ENCODE data around the gene TCP11L2. TPM values are rescaled to one million over a fixed set of nuclear protein-coding genes. Genes with fewer than 3 reads are reported as not detected.

Gene TCP11L2
- total and polyA plus RNA-seq, 2 of the 8 experiments (the other 6 are each of a cell fraction or from before 2014, with no cell fraction given): 2.1 to 7.1 TPM

DNA sequence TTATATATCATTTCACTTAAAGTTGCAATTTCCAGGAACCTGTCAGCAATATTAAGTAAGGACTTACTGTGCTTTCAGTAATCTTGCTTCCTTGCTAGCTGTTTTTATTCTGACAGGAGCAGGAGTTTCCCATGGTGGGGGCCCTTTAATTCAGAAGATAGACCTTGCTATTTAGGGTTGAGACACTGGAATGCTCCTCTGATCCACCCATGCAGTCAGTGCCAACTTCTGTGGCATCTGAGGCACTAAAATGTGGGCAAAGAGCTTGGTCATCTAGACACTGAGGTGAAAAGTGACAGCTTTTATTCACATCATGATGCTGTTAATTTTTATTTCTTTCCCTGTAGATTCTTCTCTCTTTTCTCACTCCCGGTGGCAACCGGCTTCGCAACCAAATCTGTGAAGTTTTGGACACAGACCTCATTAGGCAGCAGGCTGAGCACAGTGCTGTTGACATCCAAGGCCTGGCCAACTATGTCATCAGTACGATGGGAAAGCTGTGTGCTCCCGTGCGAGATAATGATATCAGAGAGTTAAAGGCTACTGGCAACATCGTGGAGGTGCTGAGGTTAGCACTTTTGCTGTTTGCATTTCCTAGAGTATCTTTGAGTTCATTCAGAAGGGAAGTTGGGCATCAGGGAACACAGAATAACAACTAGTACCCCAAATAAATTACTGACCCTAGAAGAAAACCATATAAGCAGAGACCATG lies 18.8 kb downstream of the TCP11L2 start:
- CTCF ChIA-PET (ENCODE audit: partially characterized antibody): interaction anchor here (1.0 to 1.5 kb wide), 3 partner anchors 11 to 151 kb away, joined by 3 to 4 read pairs (median 3); no protein-coding TSS in a partner anchor
- FAIRE-seq: no peak
- Histone ChIP-seq H3K56ac (replicated peaks; ENCODE audit: insufficient read length, low read depth, low read length) (no peak overlapping the region), H3K4me1 (replicated peaks in 1 of 4; ENCODE audit: control insufficient read depth in 3 of 4, insufficient read depth in 4 of 4, low read length in 3 of 4) (no peaks in the 10 kb centered on the region), H3K9ac (replicated peaks in 1 of 4; ENCODE audit: extremely low read depth in 1 of 4, low read depth in 3 of 4, low read length in 3 of 4) (no peak overlapping the region), H2BK5ac (ENCODE audit: low read depth, low read length) (no peak overlapping the region), H3K4me2 (ENCODE audit: insufficient read depth in 1 of 2, low read depth in 2 of 2, low read length in 2 of 2) (no peak overlapping the region), H3K23ac (ENCODE audit: insufficient read length) (no peak overlapping the region), H2BK12ac (ENCODE audit: low read depth, low read length) (no peak overlapping the region), H4K8ac (ENCODE audit: extremely low read depth, insufficient read depth, low read length) (no peak overlapping the region), H2AFZ (ENCODE audit: low read length) (no peak overlapping the region), H2AK5ac (ENCODE audit: low read depth, low read length) (no peak overlapping the region), H4K20me1 (replicated peaks in 1 of 2; ENCODE audit: control insufficient read depth in 1 of 2, insufficient read depth in 2 of 2, low read length in 2 of 2) (no peaks in the 10 kb centered on the region), H4K5ac (ENCODE audit: insufficient read length, low read depth, low read length) (no peak overlapping the region), H3K9me3 (ENCODE audit: insufficient read depth in 2 of 2, low read depth in 1 of 2, low read length in 1 of 2) (no peaks in the 10 kb centered on the region), H3K27me3 (replicated peaks in 1 of 4; ENCODE audit: control insufficient read depth in 3 of 4, extremely low read depth in 1 of 4, insufficient read depth in 3 of 4, low read length in 3 of 4) (peaks cover 0 to 5% (median 1%) of the 10 kb centered on the region in 4 experiments; a peak in 3 of 7 replicates), H3K4ac (replicated peaks; ENCODE audit: insufficient read length, low read depth, low read length) (no peak overlapping the region), H3K36me3 (ENCODE audit: control insufficient read depth in 2 of 4, insufficient read depth in 4 of 4, low read length in 3 of 4) (peaks cover 0 to 3% (median 0%) of the 10 kb centered on the region in 4 experiments; a peak in 1 of 8 replicates), H2BK20ac (ENCODE audit: low read length) (no peak overlapping the region), H3K23me2 (ENCODE audit: low read depth, low read length) (no peaks in the 10 kb centered on the region; the same call in 1 of the 2 replicates), H4K91ac (replicated peaks; ENCODE audit: insufficient read length, low read length) (no peak overlapping the region), H3K79me2 (ENCODE audit: control insufficient read depth in 1 of 2, insufficient read depth in 2 of 2, low read length in 2 of 2) (no peaks in the 10 kb centered on the region), H3K14ac (ENCODE audit: insufficient read length) (no peak overlapping the region), H3K4me3 (ENCODE audit: extremely low read depth in 1 of 4, insufficient read depth in 2 of 4, low read depth in 3 of 4, low read length in 4 of 4) (no peak overlapping the region), H2BK15ac (ENCODE audit: low read length) (no peak overlapping the region), H3K79me1 (ENCODE audit: low read depth, low read length) (0 out of 2 replicates have a peak, but pooled peaks cover 2% of the 10 kb centered on the region), H2BK120ac (replicated peaks; ENCODE audit: low read depth, low read length) (no peak overlapping the region), H3K18ac (ENCODE audit: extremely low read depth, low read length) (no peak overlapping the region), H3K27ac (ENCODE audit: low read depth, low read length) (no peak overlapping the region)
- TF ChIP-seq EGR1 (IDR thresholded peaks at IDR 0.05; ENCODE audit: borderline replicate concordance, low read depth, low read length) (no peak), JUN (IDR thresholded peaks at IDR 0.05; ENCODE audit: low read depth, low read length) (no peak), HDAC2 (IDR thresholded peaks at IDR 0.05; ENCODE audit: borderline replicate concordance in 1 of 2, low read depth in 2 of 2, low read length in 2 of 2) (no peak), NANOG (IDR thresholded peaks at IDR 0.05; ENCODE audit: insufficient read depth, low read depth, low read length, poor library complexity, severe bottlenecking) (no peak)
- no peak for DNase-seq (ENCODE audit: low read depth in 1 of 2, low spot score in 2 of 2)
- 85% methylated on average over 7 of the region's 7 CpGs; no CpG with 5 or more reads in 1 of the 2 experiments for WGBS, 2 experiments (ENCODE audit: extremely low coverage in 1 of 2, insufficient coverage in 1 of 2, insufficient read length in 1 of 2, insufficient replicate concordance in 2 of 2, low coverage in 1 of 2, low lambda C conversion rate in 2 of 2, missing lambda C conversion rate in 1 of 2)
- POLR2A ChIA-PET (ENCODE audit: partially characterized antibody): no interaction called here
